GOT3 (cell line): ENCODE measurements around the gene NPNT.

Experiments used
- DNase-seq: peaks from one replicate; lab custom pipeline; 2025; ENCODE audit warnings: mixed read lengths; lab: John Stamatoyannopoulos, UW

The NPNT gene

DNA sequence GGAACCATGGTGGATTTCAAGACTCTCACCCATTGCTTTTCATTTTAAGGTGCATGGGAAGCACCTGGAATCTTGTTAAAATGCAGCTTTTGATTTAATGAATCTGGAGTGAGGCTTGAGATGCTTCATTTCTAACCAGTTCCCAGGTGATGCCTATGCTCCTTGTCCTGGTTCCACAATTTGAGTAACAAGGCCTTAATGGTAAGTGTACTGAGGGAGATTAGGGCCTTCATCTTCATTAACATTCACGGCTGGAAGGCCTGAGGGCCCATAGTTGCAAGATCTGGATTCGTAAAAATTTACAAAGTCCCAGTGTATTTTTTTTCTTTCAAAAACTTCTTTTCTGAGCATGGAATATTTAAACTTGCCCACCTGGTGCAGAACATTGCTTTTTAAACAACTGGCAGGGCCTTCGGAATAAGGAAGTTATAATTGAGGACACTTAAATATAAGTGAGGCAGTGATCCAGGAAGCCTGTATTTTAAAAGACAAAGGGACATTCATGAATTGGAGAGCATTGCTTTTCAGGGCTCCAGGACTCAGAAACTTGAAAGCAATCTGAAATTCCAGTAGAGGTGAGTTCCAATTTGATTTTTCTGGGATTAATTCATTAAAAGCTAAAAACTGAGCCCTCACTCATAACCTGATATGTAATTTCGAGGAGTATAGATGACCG, 77.8 kb downstream of the NPNT start:
- DNase-seq: no peak

- DNase-seq: no peak
Observed at GRCh38 chr4:105976915-105977314, 81.6 kb downstream of the NPNT start.

DNA sequence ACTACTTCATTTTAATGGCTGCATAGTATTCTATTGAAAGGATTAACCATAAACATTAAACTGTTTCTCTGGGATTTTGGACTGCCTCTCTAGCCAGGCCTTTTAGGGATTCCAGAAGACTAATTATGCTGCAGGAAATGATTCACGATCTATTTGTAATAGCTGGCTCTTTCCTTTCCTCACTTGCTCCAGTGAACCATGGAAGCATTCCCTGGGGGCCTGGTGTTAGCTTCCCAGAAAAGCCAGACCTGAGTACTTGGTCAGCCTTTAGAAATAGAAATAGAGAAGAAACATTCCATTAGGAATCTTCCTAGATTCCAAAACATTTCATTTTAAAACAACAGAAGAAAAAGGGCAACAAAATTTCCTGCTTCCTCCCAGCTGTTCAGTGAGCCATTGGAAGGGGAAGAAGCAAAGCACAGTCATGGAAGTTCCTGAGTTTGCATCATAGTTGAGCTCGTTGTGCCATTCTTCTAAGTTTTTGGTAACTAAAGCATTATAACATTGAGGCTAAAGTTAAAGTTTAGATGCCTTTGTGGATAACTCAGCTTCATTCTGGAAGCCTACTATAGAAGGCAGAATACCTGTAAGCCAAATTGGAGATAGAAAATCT, 83.5 kb downstream of the NPNT start:
- no peak for DNase-seq

DNA sequence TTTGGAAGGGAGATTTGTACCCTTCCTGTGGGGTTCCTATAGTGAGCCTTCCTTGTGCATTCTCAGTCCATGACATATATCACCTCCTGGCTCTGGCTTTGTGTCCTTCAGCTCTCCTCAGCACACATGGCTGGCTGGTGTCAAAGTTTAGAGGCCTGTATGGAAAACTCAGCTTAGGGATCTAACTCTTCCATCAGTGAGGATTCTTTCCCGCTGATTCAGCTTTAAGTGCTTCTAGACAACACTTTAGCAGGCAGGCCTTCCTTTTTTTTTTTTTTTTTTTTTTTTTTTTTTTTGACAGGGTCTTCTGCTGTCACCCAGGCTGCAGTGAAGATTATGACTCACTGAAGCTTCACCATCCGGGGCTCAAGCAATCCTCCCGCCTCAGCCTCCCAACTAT, 84.2 kb downstream of the NPNT start:
- no peak for DNase-seq

GRCh38 chr4:105988671-105989070, 93.4 kb downstream of the NPNT start:
- no peak for DNase-seq

DNA sequence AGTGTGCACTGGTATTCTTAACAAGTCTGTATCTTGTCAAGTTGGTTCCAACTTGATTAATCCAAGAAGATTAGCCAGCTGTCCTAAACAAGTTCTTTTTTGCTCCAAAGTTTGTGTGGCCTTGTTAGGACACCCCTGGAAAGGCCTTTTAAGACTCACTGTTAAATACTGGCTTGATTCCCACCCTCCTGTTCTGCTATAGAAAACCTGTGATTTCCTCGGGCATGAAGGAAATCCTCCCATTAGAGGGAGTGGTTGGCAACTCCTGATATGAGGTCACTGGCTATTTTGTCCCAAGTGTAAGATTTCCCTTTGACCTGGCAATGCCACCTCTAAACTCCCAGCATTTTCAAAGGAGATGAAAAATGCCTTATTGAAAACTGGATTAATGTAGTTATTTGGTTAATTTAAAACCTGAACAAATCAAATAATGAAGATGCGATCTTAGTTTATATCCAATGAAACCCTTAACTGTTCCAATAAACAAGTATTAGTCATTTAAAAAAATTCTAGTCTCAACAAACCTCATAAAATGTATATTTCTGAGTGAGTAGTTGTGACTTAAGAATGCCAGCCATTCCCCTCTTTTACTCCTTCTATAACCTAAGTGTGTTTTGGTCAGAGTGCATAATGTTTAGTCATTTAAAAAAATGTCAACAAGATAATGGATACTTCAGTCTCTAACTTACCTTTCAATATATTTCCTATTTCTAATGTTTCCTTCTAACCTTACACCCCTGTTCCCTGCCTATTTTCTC, 94.4 kb downstream of the NPNT start:
- no peak for DNase-seq

DNA sequence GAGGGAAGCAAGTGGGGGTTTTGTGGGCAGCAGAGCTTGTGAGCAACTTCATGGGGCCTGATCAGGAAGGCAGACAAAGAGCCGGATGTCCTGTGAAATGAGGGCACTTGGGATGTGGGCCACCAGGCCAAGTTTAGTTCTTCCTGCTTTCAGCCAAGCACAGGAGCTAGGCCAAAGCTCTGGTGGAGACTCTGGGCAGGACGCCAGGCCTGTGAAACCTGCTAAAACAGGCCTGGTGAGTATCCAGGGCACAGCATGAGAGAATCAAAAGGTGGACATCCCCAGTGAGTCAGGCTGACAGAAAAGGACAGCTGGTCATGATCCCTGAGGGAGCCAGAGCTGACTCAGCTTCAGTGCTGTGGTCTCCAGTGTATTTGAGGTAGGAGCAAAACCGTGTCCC, 95.7 kb downstream of the NPNT start:
- no peak for DNase-seq

DNA sequence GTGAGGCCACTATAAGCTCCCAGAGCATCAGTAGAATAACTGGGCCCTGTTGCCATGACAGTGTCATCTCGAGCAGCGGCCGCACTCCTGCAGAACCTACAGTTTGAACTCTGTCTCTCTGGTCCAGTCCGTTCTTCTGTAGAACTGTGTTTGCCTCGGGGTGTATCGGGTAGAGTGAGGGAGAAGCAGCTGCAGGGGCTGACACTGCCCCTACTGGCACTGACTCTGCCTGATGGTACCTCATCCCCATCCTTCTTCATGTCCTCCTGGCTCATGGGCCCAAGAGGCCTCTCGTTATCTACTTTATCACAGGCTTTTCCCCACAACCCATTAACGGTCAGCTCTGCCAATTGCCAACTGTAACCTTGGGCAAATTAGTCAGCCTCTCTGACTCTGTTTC, 96.5 kb downstream of the NPNT start:
- DNase-seq: no peak

DNA sequence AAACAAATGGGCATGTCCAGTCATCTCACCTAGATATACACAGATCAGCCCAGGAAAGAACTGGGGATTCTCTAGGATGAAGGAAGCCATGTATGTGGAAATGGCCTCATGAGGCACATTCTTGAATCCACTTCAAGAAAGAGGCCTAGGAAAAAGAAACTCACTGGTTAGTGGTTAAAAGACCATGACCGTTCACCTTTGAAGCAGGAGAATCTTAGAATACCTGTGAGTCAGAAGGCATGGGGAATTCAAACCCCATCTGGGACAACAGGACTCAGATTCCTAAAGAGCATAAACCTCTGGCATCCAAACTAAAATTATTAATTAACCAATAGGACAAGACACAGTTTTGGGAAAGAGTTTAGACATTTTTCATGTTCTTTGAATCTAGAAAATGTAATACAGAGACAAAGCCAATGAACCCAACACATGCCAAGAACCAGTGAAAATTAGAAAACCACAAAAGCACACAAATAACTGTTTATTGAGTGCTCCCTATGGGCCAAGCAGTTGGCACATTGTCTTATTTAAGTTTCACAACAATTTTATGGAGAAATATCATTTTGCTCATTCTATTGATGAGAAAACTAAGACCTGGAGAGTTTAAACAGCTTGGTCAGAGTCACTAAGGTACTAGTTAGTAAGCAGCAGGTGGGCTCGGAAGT, 97.5 kb downstream of the NPNT start:
- no peak for DNase-seq

- DNase-seq: no peak
Observed at GRCh38 chr4:105994061-105994460, 98.8 kb downstream of the NPNT start.

DNA sequence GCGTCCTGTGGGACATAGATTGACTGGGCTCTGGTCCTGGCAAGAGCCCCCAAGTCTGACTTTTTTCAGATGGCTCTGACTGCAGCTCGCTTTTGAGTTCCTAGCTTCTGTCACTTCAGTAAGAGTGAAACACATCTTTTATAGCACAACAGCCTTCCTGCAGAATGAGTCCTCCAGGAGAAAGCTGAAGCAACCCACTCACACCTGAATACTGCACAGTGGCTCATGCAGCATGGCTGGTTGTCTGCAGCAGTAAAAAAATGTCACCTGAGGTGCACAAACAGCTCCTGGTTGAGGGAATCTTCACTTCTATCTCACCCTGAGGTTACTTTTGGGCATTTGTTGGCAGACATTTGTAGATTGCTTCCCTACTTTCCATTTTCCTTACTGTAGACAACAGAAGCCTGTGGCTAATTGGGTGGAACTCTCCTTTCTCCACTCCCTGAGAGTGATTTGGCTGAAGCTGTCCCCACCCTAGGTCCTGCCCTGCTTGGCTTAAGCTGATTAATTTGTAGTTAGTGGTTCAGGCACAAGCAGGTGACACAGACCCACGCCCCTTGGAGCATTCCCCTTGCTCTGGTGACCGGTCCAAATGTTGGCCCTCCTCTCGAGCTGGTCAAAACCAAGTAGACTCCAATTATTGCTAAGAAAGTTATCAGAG, 99.7 kb downstream of the NPNT start:
- no peak for DNase-seq

- DNase-seq: no peak
Observed at GRCh38 chr4:105996845-105997244, 101.6 kb downstream of the NPNT start.

GRCh38 chr4:105998171-105999063, 103.1 kb downstream of the NPNT start:
- DNase-seq: no peak

GRCh38 chr4:106002994-106003393, 107.7 kb downstream of the NPNT start:
- DNase-seq: no peak

- DNase-seq: no peak
Observed at GRCh38 chr4:106010761-106011160, 115.5 kb downstream of the NPNT start.

GRCh38 chr4:106011387-106011786, 116.1 kb downstream of the NPNT start:
- DNase-seq: no peak

DNA sequence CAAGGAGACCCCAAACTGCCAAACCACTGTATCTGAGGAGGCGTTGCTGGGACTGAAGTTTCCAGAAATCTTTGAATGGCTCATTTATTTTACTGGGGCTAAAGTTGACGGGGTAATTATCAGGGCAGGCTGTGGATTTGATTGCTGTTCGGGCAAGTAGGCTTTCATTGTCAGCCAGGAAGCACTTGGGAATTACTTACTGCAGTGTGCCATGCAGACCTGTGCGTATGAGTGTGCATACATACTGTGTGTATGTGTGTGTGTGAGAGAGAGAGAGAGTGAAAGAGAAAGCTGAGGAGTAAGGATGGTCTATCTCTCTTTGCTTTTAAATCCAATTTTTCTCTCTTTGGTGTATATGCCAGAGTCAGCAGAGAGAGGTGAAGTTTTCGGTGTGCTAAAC, 122.7 kb downstream of the NPNT start:
- no peak for DNase-seq

DNA sequence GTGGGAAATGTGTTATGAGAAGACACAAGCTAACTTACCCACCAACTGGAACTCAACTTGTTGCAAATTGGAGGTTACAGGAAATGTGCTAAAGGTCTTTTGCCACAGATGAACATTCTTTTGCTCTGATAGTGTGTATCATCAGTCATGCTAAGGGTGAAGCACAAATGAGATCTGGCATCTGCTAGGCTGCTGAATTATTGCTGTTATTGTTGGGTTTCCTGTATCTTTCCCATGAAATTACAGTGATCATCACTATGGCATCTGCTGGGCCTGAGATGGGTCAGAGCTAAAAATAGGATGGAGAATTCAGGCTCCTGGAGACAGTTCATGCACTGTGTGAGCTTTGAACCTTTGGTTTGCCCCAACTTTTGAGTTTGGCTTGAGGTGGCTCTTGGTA, 124.5 kb downstream of the NPNT start:
- DNase-seq: no peak
